Testis (tissue), 2 donors: Measurements from ENCODE around the gene RSPRY1.

Source experiments
- CTCF ChIP-seq, 3 experiments: fragments of 450-650 bp in 2 of 3; fragments of 200-600 bp in 1 of 3; sonication (generic) in 1 of 3; IDR thresholded peaks; one replicate each; pipeline ENCODE4 v1.5.1; 2016 to 2019; ENCODE audit warnings: antibody characterized with exemption in 3 of 3, mild to moderate bottlenecking in 2 of 3, moderate library complexity in 1 of 3
- POLR2A ChIP-seq: fragments of 450-650 bp; IDR thresholded peaks from one replicate; pipeline ENCODE4 v1.6.1; 2017; ENCODE audit warnings: antibody characterized with exemption, mild to moderate bottlenecking, moderate library complexity

- no peak for TF ChIP-seq CTCF (IDR thresholded peaks at IDR 0.05)
- TF ChIP-seq POLR2A: no peak
Measured at GRCh38 chr16:57238682-57239081, 52.6 kb downstream of the RSPRY1 start.
